ENCODE measurements around the gene SLC11A1.

SLC11A1 gene

DNA sequence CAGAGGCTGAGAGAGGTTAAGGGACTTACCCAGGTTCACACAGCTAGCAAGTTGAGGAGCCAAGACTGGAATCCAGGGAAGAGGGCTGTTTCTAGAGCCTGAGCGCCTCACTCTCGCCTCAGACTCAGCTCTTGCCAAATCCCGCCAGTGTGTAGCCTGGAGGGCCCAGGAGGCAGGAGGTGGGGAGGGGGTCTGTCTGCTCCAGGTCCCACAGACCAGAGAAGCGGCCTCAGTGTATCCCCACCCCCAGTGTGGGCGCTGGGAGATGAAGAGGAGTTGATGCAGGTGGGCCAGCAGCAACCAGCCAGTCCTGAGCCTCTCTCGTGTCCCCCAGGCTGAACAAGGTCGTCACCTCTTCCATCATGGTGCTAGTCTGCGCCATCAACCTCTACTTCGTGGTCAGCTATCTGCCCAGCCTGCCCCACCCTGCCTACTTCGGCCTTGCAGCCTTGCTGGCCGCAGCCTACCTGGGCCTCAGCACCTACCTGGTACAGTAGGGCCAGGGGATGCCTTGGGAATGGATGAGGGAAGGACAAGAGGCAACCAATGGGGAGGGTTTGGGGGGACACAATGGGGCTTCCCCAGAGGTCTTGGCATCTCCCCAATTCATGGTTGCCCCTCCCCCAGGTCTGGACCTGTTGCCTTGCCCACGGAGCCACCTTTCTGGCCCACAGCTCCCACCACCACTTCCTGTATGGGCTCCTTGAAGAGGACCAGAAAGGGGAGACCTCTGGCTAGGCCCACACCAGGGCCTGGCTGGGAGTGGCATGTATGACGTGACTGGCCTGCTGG lies 12.4 kb downstream of the SLC11A1 start:
- no peak for DNase-seq

DNA sequence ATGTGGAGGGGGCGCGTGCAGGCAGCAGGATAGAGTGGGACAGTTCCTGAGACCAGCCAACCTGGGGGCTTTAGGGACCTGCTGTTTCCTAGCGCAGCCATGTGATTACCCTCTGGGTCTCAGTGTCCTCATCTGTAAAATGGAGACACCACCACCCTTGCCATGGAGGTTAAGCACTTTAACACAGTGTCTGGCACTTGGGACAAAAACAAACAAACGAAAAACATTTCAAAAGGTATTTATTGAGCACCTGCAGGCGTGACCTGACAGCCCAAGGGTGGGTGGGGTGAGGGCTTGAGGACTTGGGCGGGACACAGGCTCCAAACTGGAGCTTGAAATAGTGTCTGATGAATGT lies 13.0 kb downstream of the SLC11A1 start:
- DNase-seq, result no peak

DNA sequence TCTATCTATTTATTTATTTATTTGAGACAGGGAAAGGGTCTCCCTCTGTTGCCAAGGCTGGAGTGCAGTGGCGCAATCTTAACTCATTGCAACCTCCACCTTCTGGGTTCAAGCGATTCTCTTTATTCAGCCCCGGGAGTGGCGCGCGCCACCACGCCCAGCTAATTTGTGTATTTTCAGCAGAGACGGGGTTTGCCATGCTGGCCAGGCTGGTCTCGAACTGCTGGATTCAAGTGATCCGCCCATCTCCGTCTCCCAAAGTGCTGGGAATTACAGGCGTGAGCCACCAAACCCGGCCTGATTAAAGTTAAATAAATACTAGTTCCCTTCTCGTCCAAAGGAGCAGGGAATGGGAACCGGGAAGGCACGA lies 13.4 kb downstream of the SLC11A1 start:
- DNase-seq, result no peak

DNA sequence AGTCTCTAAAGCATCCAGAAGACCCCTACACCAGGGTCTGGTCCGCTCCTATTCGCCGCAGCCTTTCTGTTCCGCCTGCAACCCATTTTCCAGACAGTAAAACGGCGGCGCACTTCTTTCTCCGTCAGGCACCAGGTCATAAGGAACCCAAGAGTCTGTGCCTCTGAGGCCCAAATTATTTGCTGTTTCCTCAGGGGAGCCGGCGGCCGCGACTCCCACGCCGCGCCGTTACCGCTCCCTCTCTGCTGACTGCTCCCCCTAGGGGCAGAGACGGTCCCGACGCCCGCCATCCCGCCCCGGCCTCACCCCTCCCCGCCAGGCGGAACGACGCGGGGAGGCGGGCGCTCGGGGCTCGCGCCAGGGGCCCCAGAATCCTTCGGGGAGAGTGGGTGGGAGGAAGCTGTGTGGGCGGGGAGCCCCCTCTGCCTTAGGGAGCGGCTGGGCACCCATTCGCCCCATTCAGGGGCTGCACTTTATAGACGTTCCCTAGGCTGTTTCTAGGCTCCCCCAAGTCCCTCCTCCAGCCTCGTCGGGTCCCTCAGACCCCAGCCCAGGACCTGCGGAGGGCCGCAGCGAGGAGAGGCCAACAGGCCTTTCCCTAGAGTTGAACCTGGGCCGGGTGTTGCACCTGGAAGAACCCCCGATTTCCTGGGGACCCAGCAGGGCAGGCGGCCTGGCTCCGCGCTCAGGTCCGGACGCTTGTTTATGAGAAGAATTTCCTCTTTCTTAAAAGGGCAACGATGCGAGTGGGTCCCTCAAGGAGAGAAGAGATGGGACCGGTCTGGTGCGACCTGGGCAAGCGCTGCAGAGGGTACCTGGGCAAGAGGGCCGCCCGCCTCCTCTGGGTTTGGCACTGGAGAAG lies 14.0 kb downstream of the SLC11A1 start:
- peak; percentile 97 for DNase-seq

DNA sequence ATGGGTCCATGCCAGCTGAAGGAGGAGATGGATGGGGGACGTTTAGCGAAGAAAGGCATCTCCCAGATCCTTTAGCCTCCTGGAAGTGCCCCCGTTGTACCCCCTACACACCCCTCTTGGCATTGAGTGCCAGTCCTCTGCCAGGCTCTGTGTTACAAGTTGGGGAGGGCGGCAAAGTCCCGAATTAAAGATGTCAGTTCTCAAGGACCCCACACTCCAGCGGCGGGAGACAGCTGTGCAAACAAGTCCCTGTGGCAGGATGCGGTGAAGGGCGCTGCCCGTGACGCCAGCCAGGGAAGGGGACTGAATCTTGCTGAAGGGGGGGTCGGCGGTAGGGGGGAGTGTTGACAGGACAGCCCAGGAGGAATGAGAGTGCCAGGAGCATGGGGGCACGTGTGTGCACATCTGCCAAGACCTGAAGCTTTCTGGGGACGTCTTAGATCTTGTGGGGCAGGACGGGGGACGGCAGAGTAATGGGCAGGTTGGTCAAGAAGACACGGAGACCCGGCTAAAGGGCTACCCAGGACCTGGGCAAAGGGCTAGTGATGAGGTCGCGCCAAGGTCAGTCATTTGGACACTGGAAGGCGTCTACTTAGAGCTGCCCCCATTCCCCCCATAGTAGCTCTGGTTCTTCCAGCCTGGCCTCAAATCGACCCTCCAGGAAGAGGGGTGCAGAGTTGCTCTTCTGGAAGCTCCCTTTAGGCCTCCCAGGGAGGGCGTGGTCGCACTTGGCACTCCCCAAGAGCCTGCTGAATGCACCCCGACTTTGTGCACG lies 14.8 kb downstream of the SLC11A1 start:
- peak; percentile 87 for DNase-seq

DNA sequence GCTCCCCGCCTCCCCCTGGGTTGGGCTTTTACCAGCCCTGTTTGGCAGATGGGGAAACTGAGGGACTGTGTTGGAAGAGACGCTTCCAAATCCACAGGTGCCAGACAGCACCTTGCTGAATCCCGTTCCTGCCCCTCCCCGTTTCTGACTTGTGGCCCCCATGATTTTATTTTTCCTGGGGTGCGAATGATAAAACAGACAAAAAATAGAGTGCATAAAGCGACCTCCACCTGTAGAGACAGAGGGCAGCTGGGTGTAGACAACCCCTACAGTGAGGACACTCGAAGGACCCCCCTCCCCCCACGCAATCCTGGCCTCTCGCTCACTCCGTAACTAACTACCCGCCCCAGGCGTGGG lies 15.4 kb downstream of the SLC11A1 start:
- no peak for DNase-seq

DNA sequence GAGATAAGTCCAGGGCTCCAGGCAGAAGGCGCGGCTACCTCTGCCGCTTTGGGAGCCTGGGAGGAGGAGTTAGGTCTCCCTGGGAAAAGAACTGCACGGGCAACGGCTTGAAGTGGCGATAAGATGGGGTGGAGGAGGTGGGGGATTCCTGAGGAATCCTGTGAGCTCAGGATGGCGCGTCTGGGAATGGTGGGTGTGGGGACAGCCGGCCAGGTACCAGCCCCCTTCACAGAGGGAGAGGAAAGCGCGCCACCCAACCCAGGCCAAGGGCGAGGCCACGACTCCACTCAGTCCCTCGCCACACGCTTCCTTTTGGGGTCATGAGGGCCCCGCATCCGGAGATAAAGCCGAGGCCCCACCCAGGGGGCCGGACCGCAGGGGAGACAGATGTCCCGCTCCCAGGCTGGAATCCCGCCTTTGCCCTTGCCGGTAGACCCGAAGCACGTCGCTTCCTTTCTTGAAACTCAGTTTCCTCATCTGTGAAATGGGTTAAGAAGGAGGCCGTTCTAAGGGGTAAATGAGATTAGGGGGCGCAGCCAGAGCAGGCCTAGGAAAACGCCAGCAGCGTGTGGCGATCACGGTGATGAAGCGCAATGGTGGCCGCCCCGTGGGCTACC lies 15.9 kb downstream of the SLC11A1 start:
- DNase-seq, result peak; percentile 73

DNA sequence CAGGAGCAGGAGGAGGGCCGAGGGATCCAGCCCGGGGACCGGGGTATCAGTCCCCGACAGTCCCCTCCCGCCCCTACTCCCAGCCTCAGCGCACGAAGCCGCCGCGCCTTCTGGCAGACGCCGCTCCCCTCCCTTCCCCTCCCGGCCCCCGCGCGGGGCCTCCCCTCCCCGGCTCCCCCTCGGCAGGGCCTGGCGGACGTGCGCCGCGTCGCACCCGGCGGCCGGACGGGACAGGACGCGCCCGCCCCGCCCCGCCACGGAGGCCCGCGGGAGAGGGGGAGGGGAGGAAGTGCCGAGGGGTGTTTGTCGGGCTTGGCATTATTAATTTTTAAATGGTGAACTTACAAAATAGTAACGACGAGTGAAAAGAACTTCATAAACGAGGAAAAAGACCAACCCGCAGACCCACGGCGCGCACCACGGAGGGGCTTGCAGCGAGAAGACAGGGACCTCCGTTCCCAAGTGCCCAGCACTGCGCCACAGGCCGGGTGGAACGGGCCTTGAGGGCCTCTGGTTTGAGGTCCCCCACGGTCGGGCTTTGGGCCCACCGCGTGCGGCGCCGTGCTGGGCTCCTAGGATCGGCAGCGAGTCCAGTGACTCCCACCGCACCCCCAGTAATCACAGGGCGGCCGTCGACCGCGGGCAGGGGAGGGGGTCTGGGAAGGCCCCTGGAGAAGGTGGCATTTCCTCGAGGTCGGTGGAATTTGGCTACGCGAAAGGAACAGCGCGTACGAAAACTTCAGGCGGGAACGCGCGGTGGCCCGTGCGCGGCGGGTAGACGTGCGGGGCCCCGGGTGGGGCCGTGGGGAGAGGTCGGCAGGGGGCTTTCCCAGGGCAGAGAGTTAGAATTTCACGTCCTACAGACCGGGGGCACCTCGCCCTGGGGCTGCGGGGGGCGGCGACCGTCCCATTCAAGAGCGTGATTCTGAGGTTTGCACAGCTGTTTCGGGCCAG lies 16.6 kb downstream of the SLC11A1 start:
- DNase-seq, result peak; percentile 92

DNA sequence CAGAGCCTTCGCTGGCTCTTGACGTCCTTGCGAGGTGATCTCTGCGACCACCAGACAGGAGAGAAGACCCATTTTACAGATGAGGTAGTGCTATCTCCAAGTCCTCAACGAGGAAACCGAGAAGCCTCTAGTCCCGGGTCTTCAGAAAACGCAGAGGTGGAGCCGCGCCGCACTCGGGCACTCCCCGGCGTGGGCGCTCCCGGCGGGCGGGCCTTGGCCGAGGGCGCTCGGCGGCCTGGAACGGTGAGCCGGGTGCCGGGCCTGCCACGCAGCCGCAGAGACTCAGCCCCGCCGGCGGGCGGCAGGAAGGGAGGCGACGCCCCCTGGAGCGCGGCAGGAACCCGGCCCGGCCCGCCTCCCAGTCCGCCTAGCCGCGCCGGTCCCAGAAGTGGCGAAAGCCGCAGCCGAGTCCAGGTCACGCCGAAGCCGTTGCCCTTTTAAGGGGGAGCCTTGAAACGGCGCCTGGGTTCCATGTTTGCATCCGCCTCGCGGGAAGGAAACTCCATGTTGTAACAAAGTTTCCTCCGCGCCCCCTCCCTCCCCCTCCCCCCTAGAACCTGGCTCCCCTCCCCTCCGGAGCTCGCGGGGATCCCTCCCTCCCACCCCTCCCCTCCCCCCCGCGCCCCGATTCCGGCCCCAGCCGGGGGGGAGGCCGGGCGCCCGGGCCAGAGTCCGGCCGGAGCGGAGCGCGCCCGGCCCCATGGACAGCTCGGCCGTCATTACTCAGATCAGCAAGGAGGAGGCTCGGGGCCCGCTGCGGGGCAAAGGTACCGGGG lies 17.5 kb downstream of the SLC11A1 start, which contains the start of gene CTDSP1:
Gene CTDSP1 (plus strand): TSS at position 478 of the 776 bp plus-strand sequence. CDS start 223 bp downstream, at position 701.
- peak; percentile 99 for DNase-seq

DNA sequence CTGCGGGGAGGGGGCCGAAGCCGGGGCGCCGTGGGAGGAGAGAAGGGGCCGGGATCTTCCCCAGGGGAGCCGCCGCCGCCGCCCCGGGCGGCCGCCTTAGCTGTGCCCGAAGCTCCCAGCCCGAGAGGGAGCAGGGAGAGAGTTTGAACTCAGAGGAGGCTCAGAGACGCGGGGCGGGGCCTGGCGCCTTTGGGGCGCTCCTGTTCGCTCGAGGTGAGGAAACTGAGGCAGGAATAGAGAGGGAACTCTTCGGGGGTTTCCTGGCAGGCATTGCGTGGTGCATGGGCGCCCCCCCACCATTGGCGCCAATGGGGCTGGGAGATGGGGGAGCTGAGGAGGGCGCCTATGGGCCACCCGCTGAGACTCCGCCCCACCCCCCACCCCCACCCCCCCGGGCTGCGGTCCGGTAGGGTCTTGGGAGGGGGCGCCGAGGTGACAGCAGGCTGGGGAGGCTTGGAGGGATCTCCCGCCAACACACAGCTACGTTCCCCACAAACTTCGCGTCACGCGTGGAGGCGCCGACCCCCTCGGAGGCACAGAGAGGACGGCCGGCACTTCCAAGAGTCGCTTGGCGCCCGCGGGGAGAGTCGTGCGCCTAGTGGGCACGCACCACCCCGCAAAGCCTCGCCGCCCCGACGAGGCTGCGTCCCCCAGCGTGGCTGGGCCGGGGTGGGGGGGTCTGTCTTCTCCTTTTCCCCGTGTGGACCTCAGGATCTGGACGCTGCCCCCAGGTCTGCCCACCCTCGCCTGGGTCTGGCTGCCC lies 18.3 kb downstream of the SLC11A1 start:
- peak; percentile 76 for DNase-seq

DNA sequence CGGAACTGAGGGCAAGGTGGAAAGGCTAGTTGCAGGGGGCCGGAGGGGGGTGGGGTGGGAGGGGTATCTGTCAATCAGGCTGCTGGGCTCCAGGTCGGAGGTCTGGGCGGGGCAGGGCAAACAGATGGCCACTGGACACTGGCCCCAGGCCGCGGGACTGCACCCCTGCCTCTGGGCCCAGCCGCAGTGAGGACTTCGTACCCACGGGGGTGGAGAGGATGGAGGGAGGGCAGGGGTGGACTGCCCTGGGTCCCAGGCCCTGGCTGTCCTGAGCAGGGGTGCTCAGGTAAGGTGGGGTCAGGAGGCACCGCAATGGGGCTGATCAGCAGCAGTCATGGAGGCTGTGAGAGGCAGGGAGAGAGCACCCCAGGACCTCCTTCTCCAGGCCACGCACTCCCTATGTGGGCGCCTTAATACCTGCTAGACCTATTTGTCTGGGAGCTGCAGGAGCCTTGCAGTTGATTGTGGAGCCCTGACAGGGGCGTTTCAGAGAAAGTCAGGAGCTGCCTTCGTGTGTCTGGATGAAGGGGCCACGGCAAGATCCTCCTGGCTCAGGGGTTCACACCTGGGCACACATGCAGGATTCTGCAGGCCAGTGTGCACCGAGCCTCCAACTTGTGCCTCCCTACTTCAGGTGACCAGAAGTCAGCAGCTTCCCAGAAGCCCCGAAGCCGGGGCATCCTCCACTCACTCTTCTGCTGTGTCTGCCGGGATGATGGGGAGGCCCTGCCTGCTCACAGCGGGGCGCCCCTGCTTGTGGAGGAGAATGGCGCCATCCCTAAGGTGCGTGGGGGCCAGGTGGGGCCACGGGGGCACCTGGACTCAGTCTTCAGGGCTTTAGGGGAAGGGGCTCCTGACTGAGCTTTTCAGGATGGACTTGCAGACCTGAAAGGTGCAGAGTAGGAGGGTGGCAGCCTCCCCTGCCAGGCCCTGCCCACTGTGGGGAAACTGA lies 19.1 kb downstream of the SLC11A1 start:
- no peak for DNase-seq

DNA sequence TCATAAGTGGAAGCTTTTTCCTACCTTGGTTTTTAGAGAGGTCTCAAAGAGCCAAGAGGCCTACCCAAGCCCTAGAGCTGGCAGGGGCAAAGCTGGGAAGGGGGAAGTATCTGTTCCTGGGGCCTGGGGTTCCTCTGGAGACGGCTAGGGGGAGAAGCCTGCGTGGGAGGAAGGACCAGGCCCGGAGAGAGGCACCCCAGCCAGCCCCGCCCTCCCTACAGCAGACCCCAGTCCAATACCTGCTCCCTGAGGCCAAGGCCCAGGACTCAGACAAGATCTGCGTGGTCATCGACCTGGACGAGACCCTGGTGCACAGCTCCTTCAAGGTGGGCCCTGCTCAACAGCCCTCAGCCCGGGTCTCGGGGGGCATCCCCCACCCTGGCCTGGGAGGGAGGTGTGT lies 19.8 kb downstream of the SLC11A1 start:
- DNase-seq, result no peak

DNA sequence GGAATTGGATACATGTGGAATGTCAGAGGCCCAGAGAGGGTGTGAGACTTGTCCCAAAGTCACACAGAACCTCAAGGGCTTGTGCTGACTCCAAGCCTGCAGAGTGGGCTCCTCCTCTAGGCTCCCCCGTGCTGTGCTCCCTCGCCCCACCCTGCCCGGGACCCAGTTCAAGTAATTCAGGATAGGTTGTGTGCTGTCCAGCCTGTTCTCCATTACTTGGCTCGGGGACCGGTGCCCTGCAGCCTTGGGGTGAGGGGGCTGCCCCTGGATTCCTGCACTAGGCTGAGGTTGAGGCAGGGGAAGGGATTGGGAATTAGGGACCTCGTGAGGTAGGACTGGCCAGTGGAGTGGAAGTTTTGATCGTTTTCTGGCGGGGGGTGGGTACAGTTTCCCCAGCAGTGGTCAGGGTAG lies 20.4 kb downstream of the SLC11A1 start:
- no peak for DNase-seq

DNA sequence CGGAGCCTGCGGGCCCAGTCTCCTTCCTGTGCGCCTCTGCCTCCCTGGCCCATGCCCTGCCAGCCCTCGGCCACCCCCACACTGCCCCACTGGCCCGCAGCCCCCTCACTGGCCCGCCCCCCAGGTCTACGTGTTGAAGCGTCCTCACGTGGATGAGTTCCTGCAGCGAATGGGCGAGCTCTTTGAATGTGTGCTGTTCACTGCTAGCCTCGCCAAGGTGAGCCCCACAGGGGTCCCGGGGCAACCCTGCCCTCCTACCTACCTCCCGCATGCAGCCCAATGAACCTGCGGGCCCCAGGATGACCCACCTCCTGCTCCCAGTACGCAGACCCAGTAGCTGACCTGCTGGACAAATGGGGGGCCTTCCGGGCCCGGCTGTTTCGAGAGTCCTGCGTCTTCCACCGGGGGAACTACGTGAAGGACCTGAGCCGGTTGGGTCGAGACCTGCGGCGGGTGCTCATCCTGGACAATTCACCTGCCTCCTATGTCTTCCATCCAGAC lies 20.9 kb downstream of the SLC11A1 start:
- DNase-seq, result no peak

DNA sequence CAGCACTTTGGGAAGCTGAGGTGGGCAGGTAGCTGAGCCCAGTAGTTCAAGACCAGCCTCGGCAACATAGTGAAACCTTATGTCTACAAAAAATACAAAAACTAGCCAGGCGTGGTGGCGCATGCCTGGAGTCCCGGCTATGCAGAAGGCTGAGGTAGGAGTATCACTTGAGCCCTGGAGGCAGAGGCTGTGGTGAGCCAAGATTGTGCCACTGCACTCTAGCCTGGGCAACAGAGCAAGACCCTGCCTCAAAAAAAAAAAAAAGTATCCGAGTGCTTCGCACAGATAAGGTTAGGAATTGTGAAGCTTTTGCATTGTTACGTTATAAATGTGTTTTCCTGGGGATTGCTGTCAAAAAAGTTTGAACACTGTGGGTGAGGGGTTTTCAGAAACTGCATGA lies 21.7 kb downstream of the SLC11A1 start:
- DNase-seq, result no peak

DNA sequence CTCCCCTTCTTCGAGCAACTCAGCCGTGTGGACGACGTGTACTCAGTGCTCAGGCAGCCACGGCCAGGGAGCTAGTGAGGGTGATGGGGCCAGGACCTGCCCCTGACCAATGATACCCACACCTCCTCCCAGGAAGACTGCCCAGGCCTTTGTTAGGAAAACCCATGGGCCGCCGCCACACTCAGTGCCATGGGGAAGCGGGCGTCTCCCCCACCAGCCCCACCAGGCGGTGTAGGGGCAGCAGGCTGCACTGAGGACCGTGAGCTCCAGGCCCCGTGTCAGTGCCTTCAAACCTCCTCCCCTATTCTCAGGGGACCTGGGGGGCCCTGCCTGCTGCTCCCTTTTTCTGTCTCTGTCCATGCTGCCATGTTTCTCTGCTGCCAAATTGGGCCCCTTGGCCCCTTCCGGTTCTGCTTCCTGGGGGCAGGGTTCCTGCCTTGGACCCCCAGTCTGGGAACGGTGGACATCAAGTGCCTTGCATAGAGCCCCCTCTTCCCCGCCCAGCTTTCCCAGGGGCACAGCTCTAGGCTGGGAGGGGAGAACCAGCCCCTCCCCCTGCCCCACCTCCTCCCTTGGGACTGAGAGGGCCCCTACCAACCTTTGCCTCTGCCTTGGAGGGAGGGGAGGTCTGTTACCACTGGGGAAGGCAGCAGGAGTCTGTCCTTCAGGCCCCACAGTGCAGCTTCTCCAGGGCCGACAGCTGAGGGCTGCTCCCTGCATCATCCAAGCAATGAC lies 22.4 kb downstream of the SLC11A1 start:
- DNase-seq, result no peak

DNA sequence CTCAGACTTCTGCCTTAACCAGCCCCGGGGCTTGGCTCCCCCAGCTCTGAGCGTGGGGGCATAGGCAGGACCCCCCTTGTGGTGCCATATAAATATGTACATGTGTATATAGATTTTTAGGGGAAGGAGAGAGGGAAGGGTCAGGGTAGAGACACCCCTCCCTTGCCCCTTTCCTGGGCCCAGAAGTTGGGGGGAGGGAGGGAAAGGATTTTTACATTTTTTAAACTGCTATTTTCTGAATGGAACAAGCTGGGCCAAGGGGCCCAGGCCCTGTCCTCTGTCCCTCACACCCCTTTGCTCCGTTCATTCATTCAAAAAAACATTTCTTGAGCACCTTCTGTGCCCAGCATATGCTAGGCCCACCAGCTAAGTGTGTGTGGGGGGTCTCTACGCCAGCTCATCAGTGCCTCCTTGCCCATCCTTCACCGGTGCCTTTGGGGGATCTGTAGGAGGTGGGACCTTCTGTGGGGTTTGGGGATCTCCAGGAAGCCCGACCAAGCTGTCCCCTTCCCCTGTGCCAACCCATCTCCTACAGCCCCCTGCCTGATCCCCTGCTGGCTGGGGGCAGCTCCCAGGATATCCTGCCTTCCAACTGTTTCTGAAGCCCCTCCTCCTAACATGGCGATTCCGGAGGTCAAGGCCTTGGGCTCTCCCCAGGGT lies 23.1 kb downstream of the SLC11A1 start:
- no peak for DNase-seq
